ENCODE data around the gene TRIO.

The TRIO gene

DNA sequence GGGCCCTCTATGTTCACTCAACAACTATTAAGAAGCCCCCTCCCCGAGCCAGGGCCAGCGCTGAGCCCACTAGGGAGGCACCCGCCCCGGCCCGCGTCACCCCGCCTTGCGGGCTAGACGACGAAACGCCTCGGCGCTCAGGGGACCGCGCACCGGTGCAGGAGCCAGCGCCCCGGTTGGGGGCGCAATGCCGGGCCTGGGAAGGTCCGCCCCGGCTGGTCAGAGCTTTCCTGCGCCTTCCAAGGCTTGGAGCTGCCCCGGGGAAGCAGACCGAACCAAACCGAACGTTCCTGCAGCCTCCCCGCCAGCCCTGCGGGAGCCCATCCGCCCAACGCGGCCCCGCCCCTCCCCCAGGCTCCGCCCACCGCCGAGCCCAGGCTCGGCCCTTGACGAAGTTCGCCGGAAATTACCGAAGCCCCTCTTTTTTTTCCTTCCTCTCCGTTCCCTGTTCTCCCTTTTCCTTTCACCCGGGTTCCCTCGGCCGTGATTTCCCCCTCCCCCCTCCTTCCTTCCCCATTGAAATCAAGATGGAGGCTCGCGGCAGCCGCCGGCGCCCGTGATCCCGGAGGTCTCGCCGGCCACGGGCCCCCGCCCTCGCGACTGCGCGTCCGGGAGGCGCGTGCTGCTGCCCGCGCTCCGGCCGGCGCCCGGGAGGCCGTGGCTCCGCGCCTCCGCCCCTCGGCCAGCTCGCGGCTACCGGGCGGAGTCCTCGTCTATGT lies at the start of gene TRIO (continued):
- TF ChIP-seq, protein P1, sequence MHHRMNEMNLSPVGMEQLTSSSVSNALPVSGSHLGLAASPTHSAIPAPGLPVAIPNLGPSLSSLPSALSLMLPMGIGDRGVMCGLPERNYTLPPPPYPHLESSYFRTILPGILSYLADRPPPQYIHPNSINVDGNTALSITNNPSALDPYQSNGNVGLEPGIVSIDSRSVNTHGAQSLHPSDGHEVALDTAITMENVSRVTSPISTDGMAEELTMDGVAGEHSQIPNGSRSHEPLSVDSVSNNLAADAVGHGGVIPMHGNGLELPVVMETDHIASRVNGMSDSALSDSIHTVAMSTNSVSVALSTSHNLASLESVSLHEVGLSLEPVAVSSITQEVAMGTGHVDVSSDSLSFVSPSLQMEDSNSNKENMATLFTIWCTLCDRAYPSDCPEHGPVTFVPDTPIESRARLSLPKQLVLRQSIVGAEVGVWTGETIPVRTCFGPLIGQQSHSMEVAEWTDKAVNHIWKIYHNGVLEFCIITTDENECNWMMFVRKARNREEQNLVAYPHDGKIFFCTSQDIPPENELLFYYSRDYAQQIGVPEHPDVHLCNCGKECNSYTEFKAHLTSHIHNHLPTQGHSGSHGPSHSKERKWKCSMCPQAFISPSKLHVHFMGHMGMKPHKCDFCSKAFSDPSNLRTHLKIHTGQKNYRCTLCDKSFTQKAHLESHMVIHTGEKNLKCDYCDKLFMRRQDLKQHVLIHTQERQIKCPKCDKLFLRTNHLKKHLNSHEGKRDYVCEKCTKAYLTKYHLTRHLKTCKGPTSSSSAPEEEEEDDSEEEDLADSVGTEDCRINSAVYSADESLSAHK (tag by site-specific recombination; IDR thresholded peaks at IDR 0.05) = no peak
- peak; percentile 74 for TF ChIP-seq ZNF341 (tag by site-specific recombination; IDR thresholded peaks at IDR 0.05; ENCODE audit: low read depth)
- no peak for TF ChIP-seq ZSCAN23 (tag by site-specific recombination; IDR thresholded peaks at IDR 0.05)
- TF ChIP-seq, protein P2, sequence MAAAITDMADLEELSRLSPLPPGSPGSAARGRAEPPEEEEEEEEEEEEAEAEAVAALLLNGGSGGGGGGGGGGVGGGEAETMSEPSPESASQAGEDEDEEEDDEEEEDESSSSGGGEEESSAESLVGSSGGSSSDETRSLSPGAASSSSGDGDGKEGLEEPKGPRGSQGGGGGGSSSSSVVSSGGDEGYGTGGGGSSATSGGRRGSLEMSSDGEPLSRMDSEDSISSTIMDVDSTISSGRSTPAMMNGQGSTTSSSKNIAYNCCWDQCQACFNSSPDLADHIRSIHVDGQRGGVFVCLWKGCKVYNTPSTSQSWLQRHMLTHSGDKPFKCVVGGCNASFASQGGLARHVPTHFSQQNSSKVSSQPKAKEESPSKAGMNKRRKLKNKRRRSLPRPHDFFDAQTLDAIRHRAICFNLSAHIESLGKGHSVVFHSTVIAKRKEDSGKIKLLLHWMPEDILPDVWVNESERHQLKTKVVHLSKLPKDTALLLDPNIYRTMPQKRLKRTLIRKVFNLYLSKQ (tag by site-specific recombination; IDR thresholded peaks at IDR 0.05; ENCODE audit: borderline replicate concordance) = no peak
- no peak for TF ChIP-seq ZNF350 (tag by site-specific recombination; IDR thresholded peaks at IDR 0.05)
- peak; percentile 69 for TF ChIP-seq SP2 (tag by site-specific recombination; IDR thresholded peaks at IDR 0.05)
- no peak for TF ChIP-seq SCRT2 (tag by site-specific recombination; IDR thresholded peaks at IDR 0.05)
- TF ChIP-seq GFI1B (tag by site-specific recombination; IDR thresholded peaks at IDR 0.05) = peak; percentile 93
- TF ChIP-seq ZSCAN16 (tag by site-specific recombination; IDR thresholded peaks at IDR 0.05) = no peak
- TF ChIP-seq ZBTB48 (tag by site-specific recombination; IDR thresholded peaks at IDR 0.05) = 0 out of 2 replicates have a peak, but pooled peaks have one; percentile 58
- TF ChIP-seq ZNF354C (tag by site-specific recombination; IDR thresholded peaks at IDR 0.05; ENCODE audit: borderline replicate concordance, low read depth) = no peak
- no peak for TF ChIP-seq ZNF473 (tag by site-specific recombination; IDR thresholded peaks at IDR 0.05)
- TF ChIP-seq ZSCAN18 (tag by site-specific recombination; IDR thresholded peaks at IDR 0.05) = no peak
- TF ChIP-seq ZNF404 (tag by site-specific recombination; IDR thresholded peaks at IDR 0.05) = no peak
- TF ChIP-seq MYNN (tag by site-specific recombination; IDR thresholded peaks at IDR 0.05; ENCODE audit: borderline replicate concordance) = no peak
- no peak for TF ChIP-seq RBAK (tag by site-specific recombination; IDR thresholded peaks at IDR 0.05)
- TF ChIP-seq ZNF544 (tag by site-specific recombination; IDR thresholded peaks at IDR 0.05) = no peak
- no peak for TF ChIP-seq ZFP69B (tag by site-specific recombination; IDR thresholded peaks at IDR 0.05)
- no peak for TF ChIP-seq ZNF776 (tag by site-specific recombination; IDR thresholded peaks at IDR 0.05; ENCODE audit: borderline replicate concordance)
- TF ChIP-seq KLF9 (tag by site-specific recombination; IDR thresholded peaks at IDR 0.05; ENCODE audit: low read depth) = peak; percentile 95
- no peak for TF ChIP-seq ZNF48 (tag by site-specific recombination; IDR thresholded peaks at IDR 0.05)
- TF ChIP-seq ZNF785 (tag by site-specific recombination; IDR thresholded peaks at IDR 0.05) = no peak
- TF ChIP-seq ZFHX2 (tag by site-specific recombination; conservative IDR thresholded peaks at IDR 0.05) = peak; percentile 43; the same call in 1 of the 2 replicates
- no peak for TF ChIP-seq ZNF558 (tag by site-specific recombination; IDR thresholded peaks at IDR 0.05)
- no peak for TF ChIP-seq ZNF830 (tag by site-specific recombination; IDR thresholded peaks at IDR 0.05; ENCODE audit: low read depth)
- TF ChIP-seq EGR2 (tag by site-specific recombination; IDR thresholded peaks at IDR 0.05; ENCODE audit: low read depth) = peak; percentile 51; the same call in 1 of the 2 replicates
- TF ChIP-seq ZNF426 (tag by site-specific recombination; IDR thresholded peaks at IDR 0.05) = no peak
- TF ChIP-seq ZNF324 (tag by site-specific recombination; IDR thresholded peaks at IDR 0.05) = peak; percentile 38
- peak; percentile 63 for TF ChIP-seq ZXDB (tag by site-specific recombination; IDR thresholded peaks at IDR 0.05)
- TF ChIP-seq ZNF792 (tag by site-specific recombination; IDR thresholded peaks at IDR 0.05) = no peak
- no peak for TF ChIP-seq TRIM28 (IDR thresholded peaks at IDR 0.05; ENCODE audit: borderline replicate concordance, low read length)
- TF ChIP-seq, protein P3, sequence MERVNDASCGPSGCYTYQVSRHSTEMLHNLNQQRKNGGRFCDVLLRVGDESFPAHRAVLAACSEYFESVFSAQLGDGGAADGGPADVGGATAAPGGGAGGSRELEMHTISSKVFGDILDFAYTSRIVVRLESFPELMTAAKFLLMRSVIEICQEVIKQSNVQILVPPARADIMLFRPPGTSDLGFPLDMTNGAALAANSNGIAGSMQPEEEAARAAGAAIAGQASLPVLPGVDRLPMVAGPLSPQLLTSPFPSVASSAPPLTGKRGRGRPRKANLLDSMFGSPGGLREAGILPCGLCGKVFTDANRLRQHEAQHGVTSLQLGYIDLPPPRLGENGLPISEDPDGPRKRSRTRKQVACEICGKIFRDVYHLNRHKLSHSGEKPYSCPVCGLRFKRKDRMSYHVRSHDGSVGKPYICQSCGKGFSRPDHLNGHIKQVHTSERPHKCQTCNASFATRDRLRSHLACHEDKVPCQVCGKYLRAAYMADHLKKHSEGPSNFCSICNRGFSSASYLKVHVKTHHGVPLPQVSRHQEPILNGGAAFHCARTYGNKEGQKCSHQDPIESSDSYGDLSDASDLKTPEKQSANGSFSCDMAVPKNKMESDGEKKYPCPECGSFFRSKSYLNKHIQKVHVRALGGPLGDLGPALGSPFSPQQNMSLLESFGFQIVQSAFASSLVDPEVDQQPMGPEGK (tag by site-specific recombination; IDR thresholded peaks at IDR 0.05) = peak; percentile 66
- no peak for TF ChIP-seq GLI2 (tag by site-specific recombination; IDR thresholded peaks at IDR 0.05; ENCODE audit: borderline replicate concordance, low read depth)
- TF ChIP-seq, protein P4, sequence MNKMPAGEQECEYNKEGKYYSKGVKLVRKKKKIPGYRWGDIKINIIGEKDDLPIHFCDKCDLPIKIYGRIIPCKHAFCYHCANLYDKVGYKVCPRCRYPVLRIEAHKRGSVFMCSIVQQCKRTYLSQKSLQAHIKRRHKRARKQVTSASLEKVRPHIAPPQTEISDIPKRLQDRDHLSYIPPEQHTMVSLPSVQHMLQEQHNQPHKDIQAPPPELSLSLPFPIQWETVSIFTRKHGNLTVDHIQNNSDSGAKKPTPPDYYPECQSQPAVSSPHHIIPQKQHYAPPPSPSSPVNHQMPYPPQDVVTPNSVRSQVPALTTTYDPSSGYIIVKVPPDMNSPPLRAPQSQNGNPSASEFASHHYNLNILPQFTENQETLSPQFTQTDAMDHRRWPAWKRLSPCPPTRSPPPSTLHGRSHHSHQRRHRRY (tag by site-specific recombination; IDR thresholded peaks at IDR 0.05) = no peak
